NCI-H524 treated with DMSO at 0.1 percent for 48 hours (cell line): ENCODE measurements around the gene NIP7.

Experiments used
- DNase-seq: peaks from one replicate; lab custom pipeline; 2025; lab: John Stamatoyannopoulos, UW

NIP7 gene

DNA sequence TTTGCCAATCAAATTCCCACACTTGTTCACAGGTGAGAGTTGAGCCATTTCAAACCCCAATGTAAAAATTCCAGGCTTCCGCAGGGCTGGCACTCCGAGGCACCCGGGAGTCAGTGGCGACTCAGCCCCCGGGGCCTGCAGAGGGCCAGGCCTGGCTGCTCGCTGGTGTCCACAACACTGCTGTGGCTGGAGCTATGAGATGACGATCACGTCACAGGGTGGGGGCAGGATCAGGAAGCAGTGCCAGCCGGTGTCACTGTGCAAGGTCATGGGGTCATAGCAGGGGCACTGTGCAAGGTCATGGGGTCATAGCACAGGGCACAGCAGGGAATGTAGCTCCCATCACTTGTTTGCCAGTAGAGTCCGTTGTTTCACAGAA, 20.7 kb upstream of the NIP7 start:
- DNase-seq = no peak

DNA sequence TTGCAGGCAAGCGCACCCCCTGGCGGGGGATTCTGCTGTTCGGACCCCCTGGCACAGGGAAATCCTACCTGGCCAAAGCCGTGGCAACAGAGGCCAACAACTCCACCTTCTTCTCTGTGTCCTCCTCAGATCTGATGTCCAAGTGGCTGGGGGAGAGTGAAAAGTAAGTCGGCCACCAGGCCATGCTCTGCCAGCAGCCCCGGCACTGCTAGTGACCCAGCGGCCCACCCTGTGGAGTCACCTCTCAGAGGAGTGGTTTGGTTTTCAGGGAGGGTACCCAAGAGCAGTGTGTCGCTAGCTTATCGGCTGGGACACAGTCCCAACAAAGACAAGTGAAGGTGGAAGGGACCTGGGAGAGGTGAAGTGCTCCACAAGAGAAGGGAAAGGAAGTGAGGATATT, 20.2 kb upstream of the NIP7 start:
- no peak for DNase-seq

GRCh38 chr16:69319826-69320739, 19.5 kb upstream of the NIP7 start:
- no peak for DNase-seq

- DNase-seq = no peak
These were observed 18.9 kb upstream of the NIP7 start for GRCh38 chr16:69320740-69321073.

DNA sequence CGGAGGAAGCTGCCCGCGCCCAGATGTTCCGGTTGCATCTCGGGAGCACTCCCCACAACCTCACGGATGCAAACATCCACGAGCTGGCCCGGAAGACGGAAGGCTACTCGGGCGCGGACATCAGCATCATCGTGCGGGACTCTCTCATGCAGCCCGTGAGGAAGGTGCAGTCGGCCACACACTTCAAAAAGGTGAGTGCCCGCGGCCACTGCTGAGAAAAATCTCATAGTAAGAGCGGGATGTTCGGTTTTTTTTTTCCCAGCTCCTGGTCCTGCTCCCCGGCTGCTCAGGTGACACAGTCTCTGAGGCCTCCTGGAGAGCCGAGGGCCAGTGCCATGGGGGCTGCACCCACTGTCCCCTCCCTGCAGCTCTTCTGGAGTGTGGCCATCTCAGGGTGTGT, 18.5 kb upstream of the NIP7 start:
- no peak for DNase-seq

GRCh38 chr16:69322343-69322742, 17.2 kb upstream of the NIP7 start:
- no peak for DNase-seq

DNA sequence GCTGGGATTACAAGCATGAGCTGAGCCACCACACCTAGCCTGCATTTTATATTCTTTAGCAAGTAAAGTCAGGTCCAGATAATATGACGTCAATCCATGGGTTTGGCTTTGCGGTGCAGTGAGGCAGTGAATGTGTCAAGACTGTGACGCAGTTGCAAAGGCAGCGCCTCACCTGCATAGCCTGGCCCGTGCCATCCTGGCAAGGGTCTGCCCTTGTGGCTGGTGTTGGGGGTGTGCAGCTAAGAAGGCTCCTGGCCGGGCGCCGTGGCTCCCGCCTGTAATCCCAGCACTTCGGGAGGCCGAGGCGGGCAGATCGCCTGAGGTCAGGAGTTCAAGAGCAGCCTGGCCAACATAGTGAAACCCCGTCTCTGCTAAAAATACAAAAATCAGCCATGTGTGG, 16.2 kb upstream of the NIP7 start:
- no peak for DNase-seq

DNA sequence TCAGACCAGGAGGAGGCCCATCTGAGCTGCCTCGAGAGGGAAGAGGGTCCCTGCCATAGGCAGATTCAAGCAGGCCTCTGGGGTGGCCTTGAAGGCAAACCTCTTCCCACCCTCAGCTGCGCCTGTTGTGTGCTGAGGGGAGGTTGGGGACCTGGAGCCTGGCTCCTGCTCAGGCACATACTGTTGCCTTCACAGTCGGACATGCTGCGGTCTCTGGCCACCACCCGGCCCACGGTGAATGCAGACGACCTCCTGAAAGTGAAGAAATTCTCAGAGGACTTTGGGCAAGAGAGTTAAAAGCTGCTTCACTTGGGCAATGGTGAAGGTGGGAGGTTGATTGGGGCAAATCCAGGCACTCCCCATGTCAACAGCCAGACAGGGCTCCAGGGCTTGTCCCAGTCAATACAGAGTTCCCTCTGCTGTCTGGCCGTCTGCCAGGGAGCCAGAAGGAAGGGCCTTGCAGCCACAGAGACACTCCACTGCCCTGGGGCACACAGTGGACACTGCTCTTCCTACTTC, 15.5 kb upstream of the NIP7 start:
- no peak for DNase-seq

GRCh38 chr16:69324585-69325253, 14.9 kb upstream of the NIP7 start:
- DNase-seq = no peak

GRCh38 chr16:69325784-69326171, 13.8 kb upstream of the NIP7 start:
- DNase-seq = no peak

- DNase-seq = no peak
These were observed 13.2 kb upstream of the NIP7 start for GRCh38 chr16:69326172-69326873.

DNA sequence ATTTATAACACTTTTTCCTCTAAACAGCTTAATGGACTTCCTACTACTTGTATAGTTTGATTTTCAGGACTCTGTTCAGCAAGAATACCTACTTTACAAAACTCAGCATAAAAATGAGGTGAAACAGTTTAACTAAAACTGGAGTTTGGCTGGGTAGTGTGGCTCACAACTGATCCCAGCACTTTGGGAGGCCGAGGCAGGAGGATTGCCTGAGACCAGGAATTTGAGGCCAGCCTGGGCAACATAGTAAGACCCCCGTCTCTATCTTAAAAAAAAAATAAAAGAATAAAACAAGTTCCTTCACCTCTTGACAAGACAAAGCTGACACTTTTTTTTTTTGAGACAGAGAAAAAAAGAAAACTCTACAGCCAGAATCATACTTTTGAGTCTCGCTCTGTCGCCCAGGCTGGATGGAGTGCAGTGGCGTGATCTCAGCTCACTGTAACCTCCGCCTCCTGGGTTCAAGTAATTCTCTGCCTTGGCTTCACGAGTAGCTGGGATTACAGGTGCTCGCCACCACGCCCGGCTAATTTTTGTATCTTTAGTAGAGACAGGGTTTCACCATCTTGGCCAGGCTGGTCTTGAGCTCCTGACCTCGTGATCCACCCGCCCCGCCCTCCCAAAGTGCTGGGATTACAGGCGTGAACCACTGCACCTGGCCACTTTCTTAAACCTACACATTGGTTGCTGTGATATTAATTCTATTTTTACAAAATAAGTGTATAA, 11.8 kb upstream of the NIP7 start:
- no peak for DNase-seq

DNA sequence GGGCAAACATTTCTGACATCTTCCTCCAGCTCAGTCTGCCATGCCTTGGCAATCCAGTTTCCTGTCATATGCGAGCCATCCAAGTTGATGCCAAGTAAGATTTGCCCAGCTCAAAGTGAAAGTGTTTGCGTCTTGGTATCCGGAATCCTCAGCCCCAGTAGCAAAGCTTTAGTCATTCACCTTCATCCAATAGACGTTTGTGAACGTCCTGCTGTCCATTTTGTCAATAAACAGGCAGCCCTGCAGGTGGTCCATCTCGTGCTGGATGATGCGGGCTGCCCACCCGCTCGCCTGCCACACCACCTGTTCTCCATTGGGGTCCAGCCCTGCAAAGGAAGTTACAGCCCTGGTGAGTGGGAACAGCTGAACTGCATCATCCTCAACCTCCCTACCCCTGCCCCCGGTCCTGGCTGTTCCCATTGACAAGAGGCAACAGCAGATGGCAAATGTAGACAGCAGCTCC, 10.7 kb upstream of the NIP7 start:
- no peak for DNase-seq

- no peak for DNase-seq
These were observed 9.9 kb upstream of the NIP7 start for GRCh38 chr16:69329369-69330285.

- DNase-seq = peak; percentile 56
These were observed 9.1 kb upstream of the NIP7 start, which contains the start of gene PDF for GRCh38 chr16:69330286-69331109. TSS of gene PDF (minus strand) at chr16:69330588. CDS start at chr16:69330570, 18 bp downstream.

DNA sequence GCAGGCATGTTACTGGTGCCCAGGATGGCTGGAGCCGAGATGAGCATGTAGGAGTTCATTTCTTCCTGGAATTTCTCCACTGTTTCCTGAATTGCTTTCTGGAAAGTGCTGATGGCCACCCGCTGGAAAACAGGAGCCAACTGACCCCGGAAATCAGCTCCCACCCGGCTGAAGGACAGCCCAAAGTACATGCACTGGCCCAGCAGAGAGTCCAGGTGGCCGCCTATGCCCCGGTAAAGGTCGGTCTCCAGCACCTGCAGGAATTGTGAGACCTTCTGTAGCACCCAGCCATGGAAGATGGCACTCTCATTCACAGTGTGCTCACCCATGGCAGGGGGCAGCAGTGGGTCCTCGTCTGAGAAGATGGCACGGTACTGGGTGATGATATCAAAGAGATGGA, 4.9 kb upstream of the NIP7 start:
- DNase-seq = no peak

GRCh38 chr16:69338557-69339288, 849 bp upstream of the NIP7 start:
- DNase-seq = no peak

DNA sequence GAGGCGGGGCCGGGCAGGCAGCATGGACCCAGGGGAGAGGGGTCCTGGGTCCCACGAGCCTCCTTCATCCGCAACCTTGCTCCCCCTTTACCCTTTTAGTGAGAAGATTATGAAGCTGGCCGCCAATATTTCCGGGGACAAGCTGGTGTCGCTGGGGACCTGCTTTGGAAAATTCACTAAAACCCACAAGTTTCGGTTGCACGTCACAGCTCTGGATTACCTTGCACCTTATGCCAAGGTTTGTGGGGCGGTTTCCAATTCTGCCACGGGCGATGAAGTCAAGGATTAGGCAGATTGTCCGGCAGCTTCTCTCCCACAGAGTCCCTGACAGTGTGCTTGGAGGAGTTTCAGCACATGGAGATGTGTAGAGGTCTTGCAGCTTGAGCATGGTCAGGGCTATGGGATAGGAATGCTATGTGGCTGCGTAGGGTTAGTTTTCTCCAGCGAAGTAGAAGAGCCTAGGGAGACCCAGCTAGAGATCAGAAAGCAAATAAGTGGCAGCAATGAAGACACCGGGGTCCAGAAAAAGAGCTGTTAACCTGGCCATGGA, 598 bp downstream of the NIP7 start:
- no peak for DNase-seq

GRCh38 chr16:69344171-69344570, 4.6 kb downstream of the NIP7 start:
- DNase-seq = no peak
